Left hindlimb (tissue), 1 donor: ENCODE data around the gene FAHD1.

Source experiments
- DNase-seq: peaks from one replicate; pipeline ENCODE4 v3.0.0-alpha.2; 2018

Gene FAHD1

GRCh38 chr16:1818204-1818872 is 8.7 kb upstream of the FAHD1 start:
- DNase-seq, result no peak

- DNase-seq, result no peak
Measured at GRCh38 chr16:1818873-1819525, 8.0 kb upstream of the FAHD1 start.

GRCh38 chr16:1819611-1820010 is 7.4 kb upstream of the FAHD1 start:
- no peak for DNase-seq

GRCh38 chr16:1820096-1820945 is 6.7 kb upstream of the FAHD1 start:
- DNase-seq, result no peak

GRCh38 chr16:1820946-1821290 is 6.1 kb upstream of the FAHD1 start:
- DNase-seq, result no peak

- DNase-seq, result no peak
Measured at GRCh38 chr16:1821861-1822611, 5.0 kb upstream of the FAHD1 start.

- DNase-seq, result no peak
Measured at GRCh38 chr16:1822801-1823200, 4.2 kb upstream of the FAHD1 start.

- no peak for DNase-seq
Measured at GRCh38 chr16:1823821-1824220, 3.2 kb upstream of the FAHD1 start.

- no peak for DNase-seq
Measured at GRCh38 chr16:1825381-1825863, 1.6 kb upstream of the FAHD1 start.

- no peak for DNase-seq
Measured at GRCh38 chr16:1825864-1826690, 929 bp upstream of the FAHD1 start.

- DNase-seq, result no peak
Measured at GRCh38 chr16:1828645-1829410, 1.8 kb downstream of the FAHD1 start.

GRCh38 chr16:1830213-1830612 is 3.2 kb downstream of the FAHD1 start:
- DNase-seq, result no peak

- DNase-seq, result no peak
Measured at GRCh38 chr16:1831186-1832075, 4.4 kb downstream of the FAHD1 start.

- no peak for DNase-seq
Measured at GRCh38 chr16:1832838-1833454, 5.9 kb downstream of the FAHD1 start.

- no peak for DNase-seq
Measured at GRCh38 chr16:1834096-1834495, 7.1 kb downstream of the FAHD1 start.

GRCh38 chr16:1839554-1839953 is 12.5 kb downstream of the FAHD1 start:
- DNase-seq, result no peak

- DNase-seq, result no peak
Measured at GRCh38 chr16:1845985-1846384, 19.0 kb downstream of the FAHD1 start.

GRCh38 chr16:1846416-1846815 is 19.4 kb downstream of the FAHD1 start:
- no peak for DNase-seq

- no peak for DNase-seq
Measured at GRCh38 chr16:1850981-1851380, 24.0 kb downstream of the FAHD1 start.

- no peak for DNase-seq
Measured at GRCh38 chr16:1851793-1852192, 24.8 kb downstream of the FAHD1 start.
